ENCODE data around the gene APOBEC3H. TPM values are rescaled to one million over a fixed set of nuclear protein-coding genes. Genes with fewer than 3 reads are reported as not detected.

APOBEC3H gene
- total and polyA plus RNA-seq, 8 donors: 0.23 to 1.3 (median 0.61) TPM; not detected in 4

GRCh38 chr22:39117585-39118191 is 20.6 kb downstream of the APOBEC3H start:
- peaks cover 7 to 50% of the 10 kb centered on the region in 2 donors for H3K27me3 ChIP-seq
- ATAC-seq (peak; percentile 68), DNase-seq (peak in 1 of 4 donors; percentile 35)
- H3K27ac ChIP-seq: no peak overlapping the region
- no peak overlapping the region for H3K4me3 ChIP-seq
- TF ChIP-seq CTCF (IDR thresholded peaks at IDR 0.05): peak in 1 of 2 donors; percentile 29
- intact Hi-C loops (cut with DNase I): no loop called here
- no peaks in the 10 kb centered on the region for H3K9me3 ChIP-seq
- no peaks in the 10 kb centered on the region for H3K4me1 ChIP-seq
- H3K36me3 ChIP-seq: no peaks in the 10 kb centered on the region

- H3K9me3 ChIP-seq: no peaks in the 10 kb centered on the region
- H3K4me3 ChIP-seq: no peak overlapping the region
- no peak overlapping the region for H3K27ac ChIP-seq
- no peaks in the 10 kb centered on the region for H3K4me1 ChIP-seq
- ATAC-seq (no peak), DNase-seq (no peak)
- intact Hi-C loops (cut with DNase I): loop anchor here in 1 of 2 donors (10.0 kb wide), 2 partner anchors 116 to 246 kb away; partner anchors contain the start of gene CBX6
- peaks cover 0 to 18% of the 10 kb centered on the region in 2 donors for H3K27me3 ChIP-seq
- H3K36me3 ChIP-seq: no peaks in the 10 kb centered on the region
- TF ChIP-seq CTCF (IDR thresholded peaks at IDR 0.05): no peak
These were observed 23.9 kb downstream of the APOBEC3H start for GRCh38 chr22:39120983-39121382.

GRCh38 chr22:39122772-39123470 is 25.9 kb downstream of the APOBEC3H start:
- no peak for TF ChIP-seq CTCF (IDR thresholded peaks at IDR 0.05)
- Histone ChIP-seq H3K27me3 (peaks cover 0 to 3% of the 10 kb centered on the region in 2 donors), H3K9me3 (no peaks in the 10 kb centered on the region), H3K36me3 (no peaks in the 10 kb centered on the region), H3K4me3 (no peak overlapping the region), H3K4me1 (no peaks in the 10 kb centered on the region), H3K27ac (no peak overlapping the region)
- DNase-seq (peak in 2 of 4 donors; percentile 26 to 35), ATAC-seq (no peak)
- intact Hi-C loops (cut with DNase I): loop anchor here in 1 of 2 donors (10.0 kb wide), 2 partner anchors 118 to 248 kb away; partner anchors contain the start of gene CBX6

GRCh38 chr22:39123751-39124581 is 26.9 kb downstream of the APOBEC3H start:
- ATAC-seq: peak; percentile 23
- no peak overlapping the region for H3K27ac ChIP-seq
- no peaks in the 10 kb centered on the region for H3K4me1 ChIP-seq
- no peak for TF ChIP-seq CTCF (IDR thresholded peaks at IDR 0.05)
- H3K36me3 ChIP-seq: no peaks in the 10 kb centered on the region
- no peaks in the 10 kb centered on the region for H3K27me3 ChIP-seq
- H3K4me3 ChIP-seq: no peak overlapping the region
- DNase-seq: peak in 2 of 4 donors; percentile 32 to 68
- intact Hi-C loops (cut with DNase I): loop anchor here in 1 of 2 donors (10.0 kb wide), 2 partner anchors 119 to 249 kb away; partner anchors contain the start of gene CBX6
- no peaks in the 10 kb centered on the region for H3K9me3 ChIP-seq

Data from left lung (tissue), 10 donors.